ENCODE measurements around the gene ANKRD55.

GRCh38 chr5:56119050-56119449 lies 114.1 kb downstream of the ANKRD55 start:
- no peak for TF ChIP-seq CTCF (IDR thresholded peaks at IDR 0.05)
- no peak for TF ChIP-seq POLR2AphosphoS5 (IDR thresholded peaks at IDR 0.05; ENCODE audit: insufficient read depth in 1 of 2, low read depth in 1 of 2)
